ENCODE data around the gene IL18R1.

IL18R1 gene

DNA sequence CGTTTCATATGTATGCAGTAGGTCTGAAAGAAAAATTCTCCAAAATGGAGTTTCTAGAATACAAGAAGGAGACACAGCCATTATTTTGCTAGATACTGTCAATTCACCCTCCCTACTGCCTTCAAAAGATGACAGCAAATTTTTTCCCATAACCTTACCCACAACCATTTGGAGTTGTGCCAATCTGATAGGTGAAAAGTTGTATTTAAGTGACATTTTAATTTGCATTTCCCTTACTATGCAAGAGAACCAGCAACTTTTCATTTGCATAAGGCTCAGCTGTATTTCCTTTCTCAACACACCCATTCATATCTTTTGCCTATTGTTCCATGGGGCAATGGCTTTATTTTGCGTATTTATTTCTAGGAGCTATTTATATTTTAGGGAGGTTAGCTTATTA, 36.0 kb downstream of the IL18R1 start:
- no peak for DNase-seq (ENCODE audit: low spot score)

DNA sequence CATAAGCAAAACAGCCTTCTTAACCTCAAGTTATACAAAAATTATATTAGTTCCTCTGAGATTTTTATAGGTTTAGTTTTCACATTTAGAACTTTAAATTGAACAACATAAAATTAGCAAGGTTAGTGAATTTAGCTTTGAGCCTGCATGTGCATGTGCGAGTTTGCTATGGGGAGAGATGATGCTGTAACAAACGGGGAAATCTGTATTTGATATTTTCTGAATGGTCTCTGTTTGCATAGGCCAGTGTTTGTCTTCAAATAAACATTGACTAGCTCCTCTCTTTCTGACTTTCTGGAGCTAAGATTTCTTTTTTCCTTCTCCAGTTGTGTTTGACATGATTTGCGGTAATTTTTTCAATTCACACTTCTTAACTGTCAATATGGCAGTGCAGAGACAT, 36.5 kb downstream of the IL18R1 start:
- DNase-seq (ENCODE audit: low spot score): no peak

DNA sequence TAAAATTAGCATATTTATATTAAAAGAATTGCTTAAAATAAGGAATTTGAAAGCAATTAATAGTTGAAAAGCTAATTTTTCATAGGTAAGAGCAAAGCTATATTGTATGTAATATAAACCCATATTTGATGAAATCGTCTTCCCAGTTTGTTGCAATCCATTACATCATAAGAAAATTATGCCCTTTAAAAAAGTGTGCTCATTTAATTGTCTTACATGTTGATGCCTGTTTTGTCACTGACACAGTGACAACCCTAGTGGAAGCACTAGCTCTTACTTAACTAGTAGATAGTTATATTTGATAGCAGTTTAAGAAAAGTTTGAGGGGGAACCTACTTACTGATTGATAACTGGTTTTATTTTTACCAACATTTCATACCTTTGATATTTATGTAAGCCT, 37.3 kb downstream of the IL18R1 start:
- no peak for DNase-seq (ENCODE audit: low spot score)

DNA sequence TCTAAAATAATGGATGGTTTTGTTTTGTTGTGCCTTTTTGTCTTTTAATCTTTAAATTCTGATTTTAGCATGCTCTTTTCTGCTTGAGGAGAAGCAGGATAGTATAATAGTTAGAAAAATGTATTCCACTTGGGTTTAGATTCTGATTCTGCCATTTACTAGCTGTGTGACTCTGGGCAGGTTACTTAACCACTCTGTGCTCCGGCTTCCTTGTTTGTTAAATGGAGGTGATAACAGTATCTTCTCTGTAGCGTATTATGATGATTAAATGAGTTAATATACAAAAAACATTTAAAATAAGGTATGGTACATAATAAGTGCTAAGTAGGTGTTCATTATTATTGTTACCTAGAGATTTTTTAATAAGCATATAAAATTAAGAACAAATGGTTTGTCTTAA, 40.4 kb downstream of the IL18R1 start:
- no peak for DNase-seq (ENCODE audit: low spot score)

DNA sequence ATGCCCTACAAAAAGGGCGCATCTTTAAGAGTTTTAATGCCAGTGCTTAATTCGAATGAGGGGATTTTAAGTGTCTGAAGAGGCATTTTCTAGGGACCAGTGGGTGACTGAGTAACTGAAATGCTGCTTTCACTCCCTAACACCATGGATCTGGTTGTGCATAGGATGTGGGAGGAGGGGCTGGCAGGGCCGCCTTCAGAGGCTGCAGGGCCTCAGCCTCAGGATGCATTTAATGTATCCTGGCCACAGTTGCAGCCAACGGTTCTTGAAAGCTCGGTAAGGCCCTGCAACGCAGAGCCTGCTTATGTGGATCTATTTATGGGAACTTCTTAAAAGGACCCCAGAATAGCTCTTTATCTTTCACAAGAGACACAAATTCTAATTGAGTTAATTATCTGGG, 41.6 kb downstream of the IL18R1 start:
- no peak for DNase-seq (ENCODE audit: low spot score)

DNA sequence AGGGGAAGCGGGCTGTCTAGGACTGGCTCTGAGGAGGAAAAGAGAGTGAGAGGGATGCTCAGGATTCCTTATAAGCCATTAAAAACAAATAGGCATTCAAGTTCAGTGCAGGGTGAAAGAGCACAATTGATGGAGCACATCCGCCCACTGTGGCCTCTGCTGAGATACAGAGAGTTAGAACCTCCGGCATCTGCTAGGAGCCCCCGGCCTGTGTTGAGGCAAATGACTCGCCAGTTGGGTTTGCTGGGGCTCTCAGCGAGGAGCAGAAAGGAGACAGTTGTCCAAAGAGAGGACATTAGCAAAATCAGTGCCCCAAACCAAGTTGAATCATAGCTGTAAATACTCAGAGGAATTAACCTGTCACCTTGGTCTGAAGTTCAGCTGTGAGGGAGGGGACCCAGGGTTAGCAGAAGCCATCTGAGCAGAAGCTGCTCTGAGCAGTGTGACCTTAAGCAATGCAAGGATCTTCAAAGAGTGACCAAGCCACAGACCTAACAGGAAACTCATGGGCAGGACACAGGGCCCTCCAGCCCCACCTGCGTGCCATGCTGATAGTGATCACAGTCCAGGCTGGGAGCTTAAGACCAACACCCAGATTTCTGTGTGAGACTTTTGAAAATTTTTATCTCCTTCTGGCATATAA, 44.0 kb downstream of the IL18R1 start:
- no peak for DNase-seq (ENCODE audit: low spot score)

DNA sequence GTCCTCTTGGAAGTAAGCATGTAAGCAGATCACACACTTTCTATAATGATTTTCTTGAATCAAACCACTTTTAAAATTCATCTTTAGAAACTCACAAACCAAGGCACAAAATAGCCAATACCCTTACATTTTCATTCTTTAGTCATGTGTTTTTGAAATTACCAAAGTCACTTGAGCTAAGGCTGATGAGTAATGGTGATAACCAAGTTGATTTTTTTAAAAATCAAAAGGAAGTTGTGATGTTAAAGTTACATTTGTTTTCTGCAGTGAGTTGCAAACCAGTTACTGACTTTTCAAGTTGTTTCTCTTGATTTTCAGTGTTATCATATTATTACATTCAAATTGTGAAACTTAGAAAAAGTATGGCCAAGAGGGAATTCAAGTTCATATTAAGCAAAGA, 45.9 kb downstream of the IL18R1 start:
- DNase-seq (ENCODE audit: low spot score): no peak

DNA sequence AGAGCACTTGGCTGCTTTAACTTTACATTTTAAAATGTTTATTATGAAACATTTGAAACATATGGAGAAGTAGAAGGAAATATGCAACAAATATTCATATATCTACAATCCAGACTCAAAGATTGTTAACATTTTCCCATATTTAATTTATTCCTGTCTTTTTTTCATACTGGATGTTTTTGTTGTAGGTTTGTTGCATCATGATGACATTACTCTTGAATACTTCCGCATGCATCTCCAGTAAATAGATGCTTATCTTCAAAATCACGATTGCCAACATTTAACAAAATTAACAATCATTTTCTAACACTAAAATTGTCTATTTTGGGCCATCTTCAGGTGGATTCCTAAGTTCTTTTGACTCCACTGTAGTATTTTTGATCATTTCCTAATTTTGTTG, 46.3 kb downstream of the IL18R1 start:
- DNase-seq (ENCODE audit: low spot score): no peak

DNA sequence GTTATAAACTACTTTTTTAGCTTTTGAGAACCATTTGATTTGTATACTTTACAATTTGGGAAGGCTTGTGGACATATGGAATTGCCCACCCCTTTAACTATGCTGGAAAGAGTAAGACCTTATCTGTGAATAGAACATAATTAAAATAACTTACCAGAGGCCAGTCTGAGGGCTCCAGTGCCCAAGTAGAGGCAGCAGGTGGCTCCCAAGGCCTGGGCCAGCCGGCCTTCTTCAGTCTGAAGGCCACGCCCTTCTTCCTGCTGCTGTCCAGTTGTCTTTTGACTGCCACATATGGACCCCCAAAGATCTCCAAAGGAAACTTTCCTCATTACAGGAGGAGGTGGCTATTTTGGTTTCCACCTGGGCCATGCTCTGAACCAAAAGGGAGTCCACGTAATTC, 55.4 kb downstream of the IL18R1 start:
- DNase-seq (ENCODE audit: low spot score): no peak

DNA sequence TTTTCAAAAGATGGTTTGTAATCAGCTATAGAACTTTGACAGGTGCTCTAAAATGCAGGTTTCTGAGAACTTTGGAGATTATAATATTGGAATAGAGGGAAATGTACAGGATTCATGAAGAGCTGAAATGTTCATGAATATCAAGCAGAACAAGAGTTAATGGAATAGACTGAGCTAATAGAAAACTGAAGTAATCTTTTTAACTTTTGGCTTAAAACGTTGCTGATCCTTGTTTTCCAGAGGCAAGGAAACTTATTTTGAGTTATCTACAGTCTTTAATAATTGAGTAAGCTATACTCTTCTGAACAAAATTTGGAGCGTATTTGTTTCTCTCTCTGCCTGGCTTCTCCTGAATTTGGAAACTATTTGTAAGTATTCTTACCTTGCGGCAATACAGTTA, 56.6 kb downstream of the IL18R1 start:
- no peak for DNase-seq (ENCODE audit: low spot score)

DNA sequence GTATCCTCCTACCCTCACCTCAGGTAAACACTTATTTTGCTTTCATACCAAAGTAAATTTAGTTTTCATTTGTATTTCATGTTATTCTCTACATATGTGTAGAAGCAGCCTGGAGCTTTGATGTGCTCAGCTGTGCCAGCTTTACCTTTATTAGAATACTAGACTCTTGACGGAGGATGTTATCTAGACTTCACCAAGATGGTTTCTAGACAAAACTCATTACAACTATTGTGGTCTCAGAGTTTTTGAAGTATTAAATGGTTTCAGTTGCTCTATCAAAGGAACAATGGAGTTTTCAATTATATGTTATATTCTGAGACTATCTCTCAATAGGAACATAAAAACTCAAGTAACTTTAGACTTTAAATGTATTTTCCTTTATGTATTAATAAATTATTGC, 62.4 kb downstream of the IL18R1 start:
- DNase-seq (ENCODE audit: low spot score): no peak

DNA sequence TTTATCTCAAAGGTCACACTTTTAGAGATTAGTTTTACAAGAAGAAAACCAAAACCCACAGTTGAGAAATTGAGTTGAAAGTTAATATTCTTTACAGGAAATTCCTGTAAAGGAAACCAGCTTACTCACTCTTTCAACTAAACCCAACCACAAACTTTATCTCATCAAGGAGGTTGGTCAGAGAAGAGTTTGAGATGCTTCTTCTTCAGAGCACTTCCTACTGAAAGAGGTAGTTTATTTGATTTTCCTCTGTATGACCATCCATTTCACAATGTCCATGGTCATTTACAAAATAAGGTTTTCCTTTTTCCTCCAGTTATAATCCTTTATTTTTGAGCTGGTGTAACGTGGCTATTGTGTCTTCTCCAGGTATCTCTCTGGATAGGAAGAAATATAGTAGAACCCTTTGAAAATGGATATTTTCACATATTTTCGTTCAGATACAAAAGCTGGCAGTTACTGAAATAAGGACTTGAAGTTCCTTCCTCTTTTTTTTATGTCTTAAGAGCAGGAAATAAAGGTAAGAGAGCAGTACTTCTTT, 62.9 kb downstream of the IL18R1 start:
- no peak for DNase-seq (ENCODE audit: low spot score)

DNA sequence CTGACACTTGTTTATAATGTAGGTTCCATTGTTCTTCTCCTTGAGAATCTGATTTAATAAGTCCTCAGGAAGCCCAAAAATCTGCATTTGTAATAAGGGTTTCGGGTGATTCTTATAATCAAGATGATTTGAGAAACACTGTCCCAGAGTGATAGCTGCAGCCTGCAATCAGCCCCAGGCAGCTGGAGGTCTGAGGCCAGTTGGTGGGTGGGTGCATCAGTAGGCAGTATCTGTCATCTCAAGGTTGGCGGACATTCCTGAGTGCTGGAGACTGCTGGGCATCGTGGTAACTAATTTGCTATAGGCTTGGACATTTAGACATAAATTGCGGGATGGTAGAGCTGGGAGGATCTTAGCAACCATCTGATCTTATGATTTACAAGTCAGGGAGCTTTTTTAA, 64.7 kb downstream of the IL18R1 start:
- DNase-seq (ENCODE audit: low spot score): no peak

DNA sequence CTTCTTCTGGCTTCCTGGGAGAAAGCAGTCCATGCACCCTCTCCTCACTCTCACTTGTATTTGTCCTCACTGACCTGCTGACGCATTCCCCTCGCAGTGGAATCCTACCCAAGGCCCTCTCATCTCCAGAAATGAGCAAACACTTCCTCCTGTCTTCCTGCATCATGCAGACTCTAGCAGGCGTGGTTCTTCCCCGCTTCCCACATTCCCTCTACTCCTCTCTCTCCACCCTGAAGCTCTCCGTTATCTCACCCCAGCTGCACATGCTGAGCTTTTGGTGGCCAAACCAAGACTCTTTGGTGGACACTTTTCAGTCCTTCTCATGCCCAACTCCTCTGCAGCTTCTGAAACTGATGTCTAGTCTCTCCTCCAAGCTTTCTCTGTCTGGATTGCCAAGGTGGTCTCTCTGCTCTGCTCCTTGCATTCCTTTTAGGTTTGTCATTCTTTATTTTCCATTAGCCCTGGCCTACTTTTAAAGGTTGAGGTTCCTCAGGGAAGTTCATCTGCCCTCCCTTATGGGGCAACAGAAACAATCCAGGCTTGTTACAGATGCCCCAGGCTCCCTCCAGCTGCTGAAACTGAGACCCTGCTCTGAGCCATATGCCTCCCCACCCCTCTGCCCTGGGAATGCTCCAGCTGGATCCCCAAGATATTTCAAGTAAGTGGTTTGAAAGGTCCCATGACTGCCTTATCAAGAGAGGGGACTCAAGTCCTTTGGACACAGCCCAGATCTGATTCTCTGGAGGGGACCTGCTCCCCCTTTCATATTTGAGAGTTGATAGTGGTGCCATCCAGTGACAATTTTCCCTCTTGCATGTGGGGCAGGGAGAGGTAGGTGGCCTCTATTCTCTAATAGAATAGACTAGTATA, 66.5 kb downstream of the IL18R1 start:
- DNase-seq (ENCODE audit: low spot score): no peak

DNA sequence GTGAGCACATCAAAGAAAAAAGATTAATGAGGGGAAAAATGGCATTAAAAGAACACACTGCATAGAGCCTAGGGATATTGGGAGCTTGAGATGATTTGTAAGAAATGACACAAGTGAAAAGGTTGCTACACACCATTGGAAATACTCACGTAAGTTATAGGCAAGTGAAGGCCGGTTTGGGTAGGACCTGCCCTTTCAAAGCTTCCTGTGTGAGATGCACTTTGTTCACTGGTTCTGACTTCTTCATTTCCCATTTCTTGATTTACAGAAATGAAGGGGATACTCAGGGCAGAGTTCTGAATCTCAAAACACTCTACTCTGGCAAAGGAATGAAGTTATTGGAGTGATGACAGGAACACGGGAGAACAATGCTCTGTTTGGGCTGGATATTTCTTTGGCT, 67.3 kb downstream of the IL18R1 start, which contains the start of gene IL18RAP:
TSS of gene IL18RAP (plus strand) at position 251 of the 400 bp plus-strand sequence. CDS start at position 369, 118 bp downstream.
- no peak for DNase-seq (ENCODE audit: low spot score)

DNA sequence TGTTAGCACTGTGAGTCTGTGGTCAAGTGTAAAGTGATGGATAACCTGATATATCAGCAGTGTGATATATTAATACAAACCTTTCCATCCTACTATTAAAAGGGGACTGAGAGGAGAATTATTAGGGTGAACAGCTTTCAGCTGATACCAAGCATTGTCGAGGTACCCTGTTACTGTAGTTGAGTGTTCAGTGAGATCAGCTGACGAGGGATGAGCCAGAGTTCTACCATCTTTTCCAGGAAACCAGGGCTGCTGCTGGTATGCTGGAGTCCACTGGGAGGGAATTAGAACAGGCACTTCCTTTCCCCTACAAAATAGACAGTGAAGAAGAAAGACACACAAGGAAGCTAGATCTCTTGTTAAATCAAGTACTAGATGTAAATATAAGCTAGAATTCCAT, 67.8 kb downstream of the IL18R1 start:
- no peak for DNase-seq (ENCODE audit: low spot score)

DNA sequence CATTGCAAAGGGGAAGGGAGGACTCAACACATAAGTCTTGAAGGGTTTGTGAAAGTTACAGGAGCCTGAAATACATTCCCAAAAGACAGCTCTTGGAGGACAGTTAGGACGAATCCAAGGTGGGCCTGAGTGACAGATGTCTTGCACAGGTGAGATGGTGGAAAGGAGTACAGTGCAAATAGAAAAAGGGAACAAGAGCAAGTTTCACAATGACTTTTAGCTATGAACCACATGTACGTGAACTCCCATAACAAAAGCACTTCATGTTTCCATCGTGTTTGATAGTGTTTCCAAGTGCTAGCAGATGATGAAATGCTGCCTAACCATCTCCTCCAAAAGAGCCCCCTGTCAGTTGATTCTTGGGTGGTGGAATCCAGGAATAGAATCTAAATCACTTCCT, 69.2 kb downstream of the IL18R1 start:
- DNase-seq (ENCODE audit: low spot score): no peak

DNA sequence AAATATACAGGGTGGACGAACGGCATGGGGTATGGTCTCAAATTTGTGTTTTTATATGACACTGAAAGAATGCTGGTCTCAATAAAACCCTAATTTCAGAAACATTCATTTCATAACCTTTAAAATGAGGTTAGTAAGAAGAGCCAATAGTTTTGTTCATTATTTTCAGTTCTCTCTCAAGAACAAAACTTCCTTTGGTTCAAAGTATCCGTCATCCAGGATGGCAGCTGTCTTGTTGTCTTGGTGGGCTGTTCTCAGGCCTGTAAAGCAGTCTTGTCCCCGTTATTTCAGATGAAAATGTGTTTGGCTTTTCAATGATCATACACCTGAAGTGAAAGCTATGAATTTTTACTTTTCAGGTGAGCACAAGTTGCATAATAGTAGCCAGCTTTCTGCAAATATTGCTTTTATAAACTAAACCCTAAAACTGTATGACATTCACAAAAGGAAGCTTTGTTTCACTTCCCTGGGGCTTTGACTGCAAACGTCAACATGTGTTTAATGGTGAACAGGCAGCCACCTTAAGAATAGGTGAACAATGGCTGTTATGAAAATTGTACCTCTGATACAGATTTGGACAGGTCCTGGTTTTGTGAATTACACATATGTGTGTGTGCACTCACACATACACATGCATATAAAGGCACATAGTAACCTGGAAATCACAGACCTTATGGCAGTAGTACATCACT, 70.0 kb downstream of the IL18R1 start:
- no peak for DNase-seq (ENCODE audit: low spot score)

DNA sequence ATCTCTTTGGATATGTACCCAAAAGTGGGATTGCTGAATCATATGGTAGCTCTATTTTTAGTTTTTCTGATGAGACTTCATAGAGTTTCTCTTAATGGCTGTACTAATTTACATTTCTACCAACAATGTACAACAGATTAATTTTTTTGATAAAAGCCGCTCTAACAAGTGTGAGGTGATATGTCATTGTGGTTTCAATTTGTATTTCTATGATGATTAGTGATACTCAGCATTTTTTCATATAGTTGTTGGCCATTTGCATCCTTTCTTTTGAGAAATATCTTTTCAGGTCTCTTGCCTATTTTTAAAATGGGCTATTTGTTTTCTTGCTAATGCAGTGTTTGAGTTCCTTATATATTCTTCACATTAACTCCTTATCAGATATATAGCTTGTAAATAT, 71.7 kb downstream of the IL18R1 start:
- no peak for DNase-seq (ENCODE audit: low spot score)

DNA sequence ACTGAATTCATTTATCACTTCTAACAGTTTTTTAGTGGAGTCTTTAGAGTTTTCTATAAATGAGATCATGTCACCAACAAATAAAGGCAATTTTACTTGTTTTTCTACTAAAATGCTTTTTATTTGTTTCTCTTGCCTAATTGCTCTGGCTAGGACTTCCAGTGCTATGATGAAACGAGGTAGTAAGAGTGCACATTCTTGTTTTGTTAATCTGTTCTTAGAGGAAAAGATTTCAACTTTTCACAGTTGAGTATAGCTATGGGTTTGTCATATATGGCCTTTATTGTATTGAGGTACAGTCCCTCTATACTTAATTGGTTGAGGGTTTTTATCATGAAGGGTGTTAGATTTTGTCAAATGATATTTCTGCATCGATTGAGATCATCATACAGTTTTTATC, 73.0 kb downstream of the IL18R1 start:
- no peak for DNase-seq (ENCODE audit: low spot score)

DNA sequence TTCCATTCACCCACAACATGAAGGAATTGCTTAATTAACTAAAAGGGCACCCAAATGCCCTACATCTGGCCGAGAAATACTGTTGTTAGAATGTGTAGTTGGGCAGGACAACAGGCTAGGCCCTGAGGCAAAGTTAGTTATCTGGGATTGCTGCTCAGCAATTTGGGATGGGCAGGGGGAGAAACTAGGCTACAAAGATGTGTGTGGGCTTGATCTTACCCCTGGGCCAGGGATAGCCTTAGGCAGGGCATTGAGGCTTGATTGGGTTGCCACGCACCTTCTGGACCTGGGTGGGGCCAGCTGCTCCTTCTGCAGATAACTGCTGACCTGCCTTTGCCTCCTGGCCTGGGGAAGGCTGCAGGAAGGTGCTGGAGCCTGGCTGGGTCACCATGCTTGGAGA, 76.8 kb downstream of the IL18R1 start:
- no peak for DNase-seq (ENCODE audit: low spot score)

DNA sequence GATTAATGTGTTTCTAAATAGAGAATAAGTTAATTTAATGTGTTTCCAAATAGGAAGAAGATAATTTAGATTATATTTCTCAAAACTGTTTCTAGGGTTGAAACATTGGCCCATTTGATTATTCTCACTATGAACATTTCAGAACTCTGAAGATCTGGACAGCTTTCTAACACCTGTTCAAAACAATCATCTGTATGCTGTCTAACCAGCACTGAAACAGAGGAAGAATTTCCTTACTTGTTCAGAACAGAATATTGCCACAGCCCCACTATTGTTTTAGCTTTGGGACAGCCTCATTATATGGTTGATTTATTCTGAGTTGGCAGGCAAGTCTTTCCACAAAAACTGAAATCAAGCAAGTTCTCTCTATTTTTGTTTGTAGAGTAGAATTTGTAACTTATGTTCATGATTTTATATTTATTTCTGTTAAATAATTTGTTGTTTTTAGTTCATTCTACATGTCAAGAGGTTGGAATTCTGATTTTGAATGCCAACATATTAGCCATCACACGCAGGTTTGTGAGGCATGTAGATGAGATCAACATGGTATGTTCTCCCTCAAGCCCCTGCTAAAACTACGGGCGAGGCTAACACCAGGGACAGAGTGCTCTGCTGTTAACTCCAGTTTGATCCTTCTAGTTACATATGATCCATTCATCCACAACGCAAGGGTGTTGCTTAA, 78.5 kb downstream of the IL18R1 start:
- no peak for DNase-seq (ENCODE audit: low spot score)

Measured in putamen (tissue), 1 donor.